Measurements from ENCODE around the gene TOMM40L.

TOMM40L gene

DNA sequence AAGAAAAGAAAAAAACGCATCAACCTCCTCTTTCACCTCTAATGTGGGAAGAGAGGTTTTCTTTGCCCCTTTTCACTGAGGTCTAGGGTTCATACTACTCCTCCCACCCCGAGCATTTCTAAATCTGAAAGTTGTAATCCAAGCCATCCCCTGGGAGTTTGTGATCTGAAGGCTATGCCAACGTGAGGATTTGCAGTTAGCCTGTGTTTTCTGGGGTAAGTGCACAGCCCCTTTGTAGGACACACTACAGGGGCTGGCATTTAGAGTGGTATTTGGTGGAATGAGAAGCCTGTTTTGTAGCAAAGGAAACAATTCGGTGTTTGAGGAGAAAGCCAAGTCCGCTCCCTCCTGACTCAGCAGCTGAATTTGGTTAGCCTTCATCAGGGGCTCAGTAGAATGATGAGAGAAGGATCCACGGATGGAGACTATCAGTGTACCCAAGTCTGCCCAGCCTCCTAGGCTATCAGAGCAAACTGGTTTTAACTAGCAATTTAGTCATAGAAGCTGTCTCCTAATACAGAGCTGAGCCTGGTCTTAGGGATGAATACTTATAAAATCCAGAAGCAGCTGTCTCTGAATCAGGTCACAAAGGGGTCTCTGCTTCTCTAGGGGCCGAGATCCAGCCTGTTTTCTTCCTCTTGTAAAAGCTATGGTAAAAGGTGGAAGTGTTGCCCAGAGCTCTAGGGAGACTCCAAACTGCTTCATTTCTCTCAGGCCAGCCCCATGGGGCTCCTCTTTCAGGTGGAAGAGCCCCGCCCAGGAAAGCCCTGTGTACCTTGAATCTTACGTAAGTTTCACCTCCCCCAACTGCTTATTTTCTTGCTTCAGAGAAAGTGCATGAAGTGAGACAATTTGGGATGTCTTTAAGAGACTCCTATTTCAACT is 34.8 kb downstream of the TOMM40L start:
- Histone ChIP-seq H3K9me3 (replicated peaks in 1 of 11) (peaks cover 31 to 38% (median 35%) of the 10 kb centered on the region in 11 experiments), H4K20me1 (no peaks in the 10 kb centered on the region), H3K4me3 (peak overlapping the region in 1 of 10 experiments; percentile 1; a peak in 1 of 20 replicates), H3K36me3 (peaks cover 0 to 7% (median 0%) of the 10 kb centered on the region in 11 experiments; a peak in 4 of 22 replicates), H3K4me1 (peaks cover 21 to 37% (median 31%) of the 10 kb centered on the region in 10 experiments), H3K27me3 (0 out of 22 replicates have a peak, but pooled peaks cover 0 to 8% (median 0%) of the 10 kb centered on the region in 11 experiments), H3K4me2 (peak overlapping the region; percentile 29 to 88 (median 76); a peak in 21 of 22 replicates), H3K9ac (peak overlapping the region in 5 of 11 experiments; percentile 7 to 62 (median 10); a peak in 6 of 22 replicates), H3K27ac (peak overlapping the region in 1 of 11 experiments; percentile 2; a peak in 1 of 22 replicates)
- no peak for TF ChIP-seq Cebpa-rat (IDR thresholded peaks at IDR 0.05)

DNA sequence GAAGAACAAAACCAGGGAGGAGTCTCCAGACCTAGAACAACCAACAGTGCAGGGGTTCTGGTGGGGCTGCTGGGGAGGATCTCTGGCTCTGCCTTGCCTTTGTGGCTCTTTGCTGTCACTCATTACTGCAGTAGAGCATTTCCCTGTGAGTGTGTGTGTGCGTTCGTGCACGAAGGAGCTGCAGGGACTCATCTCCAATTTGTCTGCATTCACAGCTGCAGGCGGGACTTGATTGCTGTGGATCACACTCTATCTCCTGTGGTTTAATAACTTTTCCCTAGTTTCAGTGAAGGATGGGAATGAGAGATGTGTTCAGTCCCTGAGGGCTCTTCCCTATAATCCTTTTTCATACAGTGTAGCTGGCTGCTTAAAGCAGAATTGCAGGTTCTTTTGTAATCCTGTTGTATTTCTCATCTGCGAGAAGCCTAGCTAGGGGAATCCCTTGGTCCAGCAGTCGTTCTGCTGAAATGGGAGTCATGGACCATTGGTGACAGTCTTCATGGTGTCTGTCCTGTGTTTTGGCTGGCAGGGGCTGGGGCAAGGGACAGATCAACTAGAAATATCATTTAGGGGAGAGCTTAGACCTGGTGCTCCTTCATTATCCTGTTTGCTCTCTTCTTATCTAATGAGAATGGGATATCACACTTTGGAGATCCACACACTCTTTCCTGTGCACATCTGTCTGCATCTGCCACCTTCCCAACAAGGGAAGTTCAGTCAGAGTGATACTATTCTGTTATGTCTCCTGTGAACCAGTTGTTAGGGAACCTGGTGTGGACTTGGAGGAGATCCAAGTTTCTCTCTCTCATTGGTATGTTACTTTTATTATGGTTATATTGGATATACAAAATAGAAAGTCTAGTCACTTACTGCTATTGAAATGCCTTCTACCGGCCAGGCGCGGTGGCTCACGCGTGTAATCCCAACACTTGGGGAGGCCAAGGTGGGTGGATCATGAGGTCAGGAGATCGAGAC is 35.7 kb downstream of the TOMM40L start:
- Histone ChIP-seq H3K9me3 (replicated peaks in 1 of 11) (peaks cover 25 to 29% (median 27%) of the 10 kb centered on the region in 11 experiments), H3K4me2 (peak overlapping the region; percentile 29 to 88 (median 76)), H3K4me1 (peaks cover 21 to 37% (median 31%) of the 10 kb centered on the region in 10 experiments), H3K27me3 (0 out of 22 replicates have a peak, but pooled peaks cover 0 to 8% (median 0%) of the 10 kb centered on the region in 11 experiments), H4K20me1 (no peaks in the 10 kb centered on the region), H3K36me3 (peaks cover 0 to 7% (median 0%) of the 10 kb centered on the region in 11 experiments; a peak in 4 of 22 replicates), H3K4me3 (no peak overlapping the region), H3K9ac (peak overlapping the region in 5 of 11 experiments; percentile 7 to 62 (median 10); a peak in 3 of 22 replicates), H3K27ac (peak overlapping the region in 1 of 11 experiments; percentile 2; a peak in 1 of 22 replicates)
- no peak for TF ChIP-seq Cebpa-rat (IDR thresholded peaks at IDR 0.05)

DNA sequence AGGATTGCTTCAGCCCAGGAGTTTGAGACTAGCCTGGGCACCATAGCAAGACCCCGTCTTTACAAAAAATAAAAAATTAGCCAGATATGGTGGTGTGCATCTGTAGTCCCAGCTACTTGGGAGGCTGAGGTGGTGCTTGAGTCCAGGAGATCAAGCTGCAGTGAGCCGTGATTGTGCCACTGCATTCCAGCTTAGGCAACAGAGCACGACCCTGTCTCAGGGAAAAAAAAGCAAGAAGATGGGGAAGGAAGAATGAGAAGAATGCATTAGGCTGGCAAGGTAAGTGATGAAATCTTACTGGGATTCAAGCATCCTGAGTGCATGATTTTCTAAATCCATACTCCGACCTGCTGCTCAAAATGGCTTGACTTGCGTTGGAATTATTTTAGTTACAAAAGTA is 39.4 kb downstream of the TOMM40L start:
- no peak overlapping the region for H3K27ac ChIP-seq
- H3K4me2 ChIP-seq = no peak overlapping the region
- no peak overlapping the region for H3K9ac ChIP-seq
- no peak overlapping the region for H3K4me3 ChIP-seq
- H3K4me1 ChIP-seq = peaks cover 34 to 43% (median 39%) of the 10 kb centered on the region in 10 experiments
- 0 out of 22 replicates have a peak, but pooled peaks cover 0 to 5% (median 0%) of the 10 kb centered on the region in 11 experiments for H3K27me3 ChIP-seq
- no peak for TF ChIP-seq Cebpa-rat (IDR thresholded peaks at IDR 0.05)
- H4K20me1 ChIP-seq = no peaks in the 10 kb centered on the region
- H3K9me3 ChIP-seq (replicated peaks in 1 of 11) = no peaks in the 10 kb centered on the region
- H3K36me3 ChIP-seq = no peaks in the 10 kb centered on the region

DNA sequence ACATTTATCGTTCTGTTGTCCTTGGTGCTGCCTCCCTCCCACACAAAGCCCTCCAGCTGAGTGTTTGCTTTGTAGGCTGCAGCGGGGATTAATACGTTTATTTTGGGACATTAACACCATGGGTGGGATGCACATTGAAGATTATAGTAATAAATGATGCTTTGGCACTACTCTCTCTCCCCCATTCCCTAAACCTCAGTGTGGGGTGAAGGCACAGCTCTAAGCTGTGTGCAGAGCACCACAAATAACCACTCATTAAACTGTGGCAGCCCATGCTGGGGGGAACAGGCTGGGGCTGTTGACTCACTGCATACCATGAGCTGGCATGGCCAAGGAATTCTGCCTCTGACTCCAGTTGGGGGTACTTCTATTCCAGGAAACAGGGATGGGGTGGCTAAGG is 40.3 kb downstream of the TOMM40L start:
- Histone ChIP-seq H3K27me3 (no peaks in the 10 kb centered on the region), H3K4me2 (no peak overlapping the region), H4K20me1 (no peaks in the 10 kb centered on the region), H3K9me3 (replicated peaks in 1 of 11) (no peaks in the 10 kb centered on the region), H3K36me3 (no peaks in the 10 kb centered on the region), H3K4me3 (no peak overlapping the region), H3K27ac (no peak overlapping the region), H3K4me1 (peaks cover 25 to 34% (median 30%) of the 10 kb centered on the region in 10 experiments), H3K9ac (no peak overlapping the region)
- TF ChIP-seq Cebpa-rat (IDR thresholded peaks at IDR 0.05) = no peak

DNA sequence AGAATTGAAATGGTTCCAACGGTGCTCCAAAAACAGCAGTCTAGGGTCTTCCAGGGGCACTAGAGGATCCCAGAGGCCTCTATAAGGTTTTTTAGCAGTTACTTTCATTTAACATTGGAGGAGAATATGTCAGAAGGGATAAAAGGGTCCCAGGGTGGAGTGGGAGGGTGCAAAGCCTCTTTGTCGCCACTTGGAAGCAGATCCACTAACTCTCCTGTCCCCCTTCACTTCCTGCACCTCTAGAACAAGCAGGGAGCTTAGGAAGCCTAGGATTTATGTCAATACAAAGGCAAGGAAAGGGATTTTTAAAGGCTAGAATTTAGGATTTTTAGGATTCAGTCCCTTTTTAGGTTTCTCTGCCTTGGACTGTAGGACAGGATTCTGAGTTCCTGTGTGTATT is 41.0 kb downstream of the TOMM40L start:
- no peaks in the 10 kb centered on the region for H4K20me1 ChIP-seq
- peaks cover 18 to 28% (median 24%) of the 10 kb centered on the region in 10 experiments for H3K4me1 ChIP-seq
- no peak for TF ChIP-seq Cebpa-rat (IDR thresholded peaks at IDR 0.05)
- H3K4me3 ChIP-seq = no peak overlapping the region
- no peaks in the 10 kb centered on the region for H3K27me3 ChIP-seq
- H3K36me3 ChIP-seq = no peaks in the 10 kb centered on the region
- H3K27ac ChIP-seq = peak overlapping the region in 1 of 11 experiments; percentile 52; a peak in 1 of 22 replicates
- H3K4me2 ChIP-seq = peak overlapping the region in 10 of 11 experiments; percentile 31 to 73 (median 51); a peak in 17 of 22 replicates
- no peaks in the 10 kb centered on the region for H3K9me3 ChIP-seq (replicated peaks in 1 of 11)
- no peak overlapping the region for H3K9ac ChIP-seq

DNA sequence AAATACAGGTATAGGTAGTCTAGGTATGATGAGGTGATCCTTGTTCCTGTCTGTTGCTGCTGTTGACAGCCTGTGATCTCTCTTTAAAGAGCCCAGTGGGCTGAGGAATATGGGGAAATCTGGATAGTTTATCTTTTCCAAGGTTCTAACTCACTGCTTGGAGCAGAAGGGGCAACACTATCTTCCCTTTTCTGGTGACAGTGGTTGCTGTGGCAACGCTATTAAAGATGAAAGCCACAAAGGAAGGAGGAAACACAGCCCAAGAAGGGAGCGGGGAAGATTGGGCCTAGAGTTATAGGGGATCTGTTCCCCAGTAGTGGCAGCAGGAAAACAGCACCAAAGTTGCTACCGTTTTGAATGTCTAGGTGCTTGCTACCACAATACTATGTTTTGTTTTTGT is 41.5 kb downstream of the TOMM40L start:
- H4K20me1 ChIP-seq = no peaks in the 10 kb centered on the region
- no peak overlapping the region; a peak in 1 of 22 replicates for H3K9ac ChIP-seq
- H3K4me1 ChIP-seq = peaks cover 15 to 23% (median 20%) of the 10 kb centered on the region in 10 experiments
- H3K27me3 ChIP-seq = no peaks in the 10 kb centered on the region
- H3K27ac ChIP-seq = peak overlapping the region in 1 of 11 experiments; percentile 52; a peak in 1 of 22 replicates
- no peak overlapping the region for H3K4me3 ChIP-seq
- H3K9me3 ChIP-seq (replicated peaks in 1 of 11) = no peaks in the 10 kb centered on the region
- H3K4me2 ChIP-seq = peak overlapping the region; percentile 31 to 73 (median 53)
- TF ChIP-seq Cebpa-rat (IDR thresholded peaks at IDR 0.05) = no peak
- H3K36me3 ChIP-seq = no peaks in the 10 kb centered on the region

DNA sequence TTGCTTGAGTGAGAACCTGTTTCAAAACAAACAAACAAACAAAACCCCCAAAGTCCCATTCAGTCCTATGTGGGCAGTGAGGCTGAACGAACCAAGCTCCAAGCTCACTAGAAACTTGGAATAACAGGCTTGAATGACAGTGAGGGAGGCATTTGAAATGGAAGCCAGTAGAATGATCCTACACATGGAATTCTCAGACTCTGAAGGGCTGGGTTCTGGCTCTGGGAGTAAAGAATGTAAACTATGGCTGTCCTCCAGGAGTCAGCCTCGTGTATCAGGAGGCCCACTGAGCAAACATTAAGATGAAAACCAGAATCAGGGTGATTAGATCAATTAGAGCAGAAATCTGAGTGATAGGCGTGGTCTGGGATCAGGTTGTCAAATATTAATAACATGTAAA is 47.5 kb downstream of the TOMM40L start:
- no peak for TF ChIP-seq Cebpa-rat (IDR thresholded peaks at IDR 0.05)
- no peak overlapping the region for H3K27ac ChIP-seq
- H4K20me1 ChIP-seq = no peaks in the 10 kb centered on the region
- H3K36me3 ChIP-seq = no peaks in the 10 kb centered on the region
- H3K9ac ChIP-seq = no peak overlapping the region
- no peak overlapping the region for H3K4me3 ChIP-seq
- H3K27me3 ChIP-seq = no peaks in the 10 kb centered on the region
- H3K4me1 ChIP-seq = peaks cover 0 to 4% (median 0%) of the 10 kb centered on the region in 10 experiments; a peak in 6 of 20 replicates
- no peaks in the 10 kb centered on the region for H3K9me3 ChIP-seq (replicated peaks in 1 of 11)
- H3K4me2 ChIP-seq = no peak overlapping the region

DNA sequence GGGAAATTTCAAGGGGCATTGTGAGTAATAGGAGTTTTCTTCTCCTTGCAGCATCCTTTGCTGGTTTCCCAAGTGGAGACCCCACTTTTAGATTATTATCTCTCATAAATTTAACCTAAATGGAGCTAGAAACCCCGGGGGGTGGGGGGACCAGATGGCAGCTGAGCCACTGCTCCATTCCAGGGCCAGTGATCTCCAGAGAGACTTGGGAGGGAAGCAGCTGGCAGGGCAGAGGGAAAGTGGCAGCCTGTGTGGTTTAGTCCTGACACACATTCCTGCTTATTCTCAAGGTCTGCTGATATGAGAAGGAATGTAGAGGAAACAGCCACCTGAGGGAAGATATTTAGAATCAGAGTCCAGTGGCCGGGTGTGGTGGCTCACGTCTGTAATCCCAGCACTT is 49.0 kb downstream of the TOMM40L start:
- Histone ChIP-seq H4K20me1 (no peaks in the 10 kb centered on the region), H3K9me3 (replicated peaks in 1 of 11) (no peaks in the 10 kb centered on the region), H3K9ac (no peak overlapping the region), H3K4me2 (no peak overlapping the region), H3K4me1 (peaks cover 0 to 4% (median 0%) of the 10 kb centered on the region in 10 experiments; a peak in 1 of 20 replicates), H3K4me3 (no peak overlapping the region), H3K36me3 (peaks cover 0 to 11% (median 0%) of the 10 kb centered on the region in 11 experiments; a peak in 6 of 22 replicates), H3K27me3 (no peaks in the 10 kb centered on the region), H3K27ac (no peak overlapping the region)
- TF ChIP-seq Cebpa-rat (IDR thresholded peaks at IDR 0.05) = no peak

Measured in BLaER1 treated with 17β-estradiol and CSF1 and Interleukin-3, amounts not matched to agents 10 nM and 100 nM (cell line).